Spleen (tissue), 11 donors: ENCODE results near the gene RAB15. TPM values are rescaled to one million over a fixed set of nuclear protein-coding genes. Genes with fewer than 3 reads are reported as not detected.
A peak's percentile ranks its signal among the peaks of the same experiment; 100 is the strongest.

Experiments used
- DNase-seq: peaks from one replicate; pipeline ENCODE4 v3.0.0-alpha.2; 2020
- H3K27ac ChIP-seq, 8 donors: fragments of 200-600 bp; sonication (generic) in 7 of 8; 1 replicate in 4 of 8; 2 replicates in 4 of 8; pipeline versions ENCODE4 v1.5.0 to v1.8.0; 2016 to 2021; ENCODE audit warnings: inconsistent platforms in 4 of 8, mild to moderate bottlenecking in 4 of 8, moderate library complexity in 1 of 8
- H3K27me3 ChIP-seq, 7 donors: fragments of 200-600 bp; sonication (generic) in 6 of 7; replicated peaks in 1 of 7; 1 replicate in 4 of 7; 2 replicates in 3 of 7; pipeline versions ENCODE4 v1.5.0 to v1.8.0; 2016 to 2021; ENCODE audit warnings: inconsistent platforms in 3 of 7, mild to moderate bottlenecking in 1 of 7
- H3K36me3 ChIP-seq, 6 donors: fragments of 200-600 bp; sonication (generic) in 5 of 6; 1 replicate in 4 of 6; 2 replicates in 2 of 6; pipeline versions ENCODE4 v1.5.0 to v1.8.0; 2016 to 2021; ENCODE audit warnings: inconsistent platforms in 2 of 6
- H3K4me1 ChIP-seq, 6 donors: fragments of 200-600 bp; sonication (generic) in 5 of 6; 1 replicate in 3 of 6; 2 replicates in 3 of 6; pipeline versions ENCODE4 v1.5.0 to v1.8.0; 2016 to 2021; ENCODE audit warnings: inconsistent platforms in 3 of 6
- H3K4me3 ChIP-seq, 8 donors: fragments of 200-600 bp; sonication (generic) in 7 of 8; 1 replicate in 4 of 8; 2 replicates in 4 of 8; pipeline versions ENCODE4 v1.5.0 to v1.8.0; 2016 to 2021; ENCODE audit warnings: inconsistent platforms in 4 of 8, mild to moderate bottlenecking in 4 of 8, moderate library complexity in 2 of 8
- H3K9me3 ChIP-seq, 8 donors: fragments of 200-600 bp; sonication (generic) in 7 of 8; 1 replicate in 4 of 8; 2 replicates in 4 of 8; pipeline versions ENCODE4 v1.5.0 to v1.8.0; 2016 to 2021; ENCODE audit warnings: inconsistent platforms in 4 of 8
- POLR2A ChIP-seq, 3 donors: fragments of 450-650 bp; IDR thresholded peaks; one replicate each; pipeline ENCODE4 v1.5.1; 2017; ENCODE audit warnings: antibody characterized with exemption in 3 of 3, mild to moderate bottlenecking in 1 of 3
- POLR2AphosphoS5 ChIP-seq, 3 donors: sonication (generic); formaldehyde crosslinking; IDR thresholded peaks; one replicate each; pipeline ENCODE4 v1.5.1; 2017; ENCODE audit warnings: antibody characterized with exemption in 3 of 3
- WGBS, 5 donors: extraction: QIAGEN DNeasy Blood & Tissue Kit in 3 of 5; methylation state at CpG; one replicate each; pipeline versions ENCODE4 v1.1.5 to v1.1.7; 2013 to 2018; 5-methylcytosine and 5-hydroxymethylcytosine counted together
- intact Hi-C: fragments of 100-400 bp; cut with DNase I; formaldehyde crosslinking; loops from one replicate; pipeline ENCODE4 v1.15.0; 2023; ENCODE audit warnings: low total_unique reads
- polyA plus RNA-seq, 3 donors: library from polyadenylated mRNA; stranded (reverse); fragments of 200-250 nt; gene quantifications; one replicate each; pipeline ENCODE4 v1.2.1, GENCODE V29; 2013
- total RNA-seq, 7 donors: library from RNA; depleted of rRNA in 3 of 7; stranded (reverse); fragments of >200 nt in 3 of 7; fragmentation: NEBNext Ultra II Directional in 4 of 7; extraction: Animal tissue kit (Norgen Biotek cat#: 25700) in 4 of 7; gene quantifications; one replicate each; pipeline versions ENCODE4 v1.1.0 to v1.2.1, GENCODE V29; 2016 to 2021
- TF ChIP-seq, protein P1 (sequence below), 11 experiments: fragments of 200-600 bp in 7 of 11; fragments of 450-650 bp in 4 of 11; sonication (generic) in 4 of 11; IDR thresholded peaks in 8 of 11; conservative IDR thresholded peaks in 3 of 11; 1 replicate in 7 of 11; 2 replicates in 4 of 11; pipeline versions ENCODE4 v1.4.0 to v1.8.0; 2016 to 2021; ENCODE audit warnings: antibody characterized with exemption in 11 of 11, inconsistent platforms in 4 of 11, mild to moderate bottlenecking in 1 of 11
- donor health status: healthy with polysubstance abuse.
- donor health status: DM: no; HTN: no; CAD: no; lungs with moderate emphysema.
- donor health status: DM: no; HTN: no; CAD: no.
- donor health status: Bipolar disorder and iron deficiency.
- donor health status: healthy.
- donor health status: DM: no; HTN: no; CAD: no.
- donor health status: DM: yes; HTN: yes; CAD: no.

RAB15 gene
- total and polyA plus RNA-seq, 10 donors: 1.2 to 7.0 (median 2.2) TPM

GRCh38 chr14:64945431-64946178, 26.5 kb downstream of the RAB15 start:
- TF ChIP-seq, protein P1, sequence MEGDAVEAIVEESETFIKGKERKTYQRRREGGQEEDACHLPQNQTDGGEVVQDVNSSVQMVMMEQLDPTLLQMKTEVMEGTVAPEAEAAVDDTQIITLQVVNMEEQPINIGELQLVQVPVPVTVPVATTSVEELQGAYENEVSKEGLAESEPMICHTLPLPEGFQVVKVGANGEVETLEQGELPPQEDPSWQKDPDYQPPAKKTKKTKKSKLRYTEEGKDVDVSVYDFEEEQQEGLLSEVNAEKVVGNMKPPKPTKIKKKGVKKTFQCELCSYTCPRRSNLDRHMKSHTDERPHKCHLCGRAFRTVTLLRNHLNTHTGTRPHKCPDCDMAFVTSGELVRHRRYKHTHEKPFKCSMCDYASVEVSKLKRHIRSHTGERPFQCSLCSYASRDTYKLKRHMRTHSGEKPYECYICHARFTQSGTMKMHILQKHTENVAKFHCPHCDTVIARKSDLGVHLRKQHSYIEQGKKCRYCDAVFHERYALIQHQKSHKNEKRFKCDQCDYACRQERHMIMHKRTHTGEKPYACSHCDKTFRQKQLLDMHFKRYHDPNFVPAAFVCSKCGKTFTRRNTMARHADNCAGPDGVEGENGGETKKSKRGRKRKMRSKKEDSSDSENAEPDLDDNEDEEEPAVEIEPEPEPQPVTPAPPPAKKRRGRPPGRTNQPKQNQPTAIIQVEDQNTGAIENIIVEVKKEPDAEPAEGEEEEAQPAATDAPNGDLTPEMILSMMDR (IDR thresholded peaks at IDR 0.05 in 8 of 11, conservative IDR thresholded peaks at IDR 0.05 in 3 of 11): no peak
- TF ChIP-seq POLR2AphosphoS5 (IDR thresholded peaks at IDR 0.05): no peak
- no peak for DNase-seq
- 93 to 98% (median 97%) methylated on average over 12 of the region's 12 CpGs for WGBS, 5 donors

GRCh38 chr14:64944861-64945260, 27.3 kb downstream of the RAB15 start:
- H3K9me3 ChIP-seq: no peaks in the 10 kb centered on the region
- H3K27ac ChIP-seq: no peak overlapping the region
- intact Hi-C loops: no loop called here
- H3K4me3 ChIP-seq: no peak overlapping the region
- 91 to 96% (median 93%) methylated on average over 4 of the region's 4 CpGs for WGBS, 5 donors
- peaks cover 0 to 34% (median 6%) of the 10 kb centered on the region in 6 donors for H3K4me1 ChIP-seq
- DNase-seq: no peak
- TF ChIP-seq, protein P1 (IDR thresholded peaks at IDR 0.05 in 8 of 11, conservative IDR thresholded peaks at IDR 0.05 in 3 of 11): no peak
- TF ChIP-seq POLR2AphosphoS5 (IDR thresholded peaks at IDR 0.05) (no peak), POLR2A (IDR thresholded peaks at IDR 0.05) (no peak)
- H3K27me3 ChIP-seq: no peaks in the 10 kb centered on the region
- peaks cover 0 to 90% (median 11%) of the 10 kb centered on the region in 6 donors for H3K36me3 ChIP-seq

More at GRCh38 chr14:64945431-64946178, 26.5 kb downstream of the RAB15 start:
- no peak overlapping the region for H3K4me3 ChIP-seq
- H3K4me1 ChIP-seq: peaks cover 0 to 29% (median 4%) of the 10 kb centered on the region in 6 donors
- peaks cover 0 to 90% (median 11%) of the 10 kb centered on the region in 6 donors for H3K36me3 ChIP-seq
- intact Hi-C loops: no loop called here
- H3K9me3 ChIP-seq: no peaks in the 10 kb centered on the region
- no peaks in the 10 kb centered on the region for H3K27me3 ChIP-seq
- H3K27ac ChIP-seq: no peak overlapping the region

GRCh38 chr14:64944041-64944440, 28.1 kb downstream of the RAB15 start:
- intact Hi-C loops: no loop called here
- H3K36me3 ChIP-seq: peaks cover 0 to 90% (median 11%) of the 10 kb centered on the region in 6 donors
- 82 to 98% (median 95%) methylated on average over 2 of the region's 2 CpGs for WGBS, 5 donors

GRCh38 chr14:64943556-64943955, 28.6 kb downstream of the RAB15 start:
- Histone ChIP-seq H3K27me3 (no peaks in the 10 kb centered on the region), H3K4me3 (no peak overlapping the region), H3K36me3 (peaks cover 0 to 90% (median 10%) of the 10 kb centered on the region in 6 donors), H3K27ac (no peak overlapping the region), H3K9me3 (no peaks in the 10 kb centered on the region), H3K4me1 (peaks cover 0 to 34% (median 6%) of the 10 kb centered on the region in 6 donors)
- WGBS, 5 donors: 30 to 62% (median 39%) methylated on average over 6 of the region's 6 CpGs
- DNase-seq: peak; percentile 68
- intact Hi-C loops: no loop called here
- TF ChIP-seq POLR2AphosphoS5 (IDR thresholded peaks at IDR 0.05): peak in 1 of 3 donors; percentile 10
- no peak for TF ChIP-seq POLR2A (IDR thresholded peaks at IDR 0.05)
- TF ChIP-seq, protein P1 (IDR thresholded peaks at IDR 0.05 in 8 of 11, conservative IDR thresholded peaks at IDR 0.05 in 3 of 11): no peak

More at GRCh38 chr14:64944041-64944440, 28.1 kb downstream of the RAB15 start:
- Histone ChIP-seq H3K27me3 (no peaks in the 10 kb centered on the region), H3K27ac (no peak overlapping the region), H3K9me3 (no peaks in the 10 kb centered on the region), H3K4me3 (no peak overlapping the region), H3K4me1 (peaks cover 0 to 34% (median 6%) of the 10 kb centered on the region in 6 donors)
- DNase-seq: no peak
- no peak for TF ChIP-seq POLR2AphosphoS5 (IDR thresholded peaks at IDR 0.05)
- TF ChIP-seq, protein P1 (IDR thresholded peaks at IDR 0.05 in 8 of 11, conservative IDR thresholded peaks at IDR 0.05 in 3 of 11): no peak
- no peak for TF ChIP-seq POLR2A (IDR thresholded peaks at IDR 0.05)
